ENCODE measurements around the gene SLC17A1. TPM values are rescaled to one million over a fixed set of nuclear protein-coding genes. Genes with fewer than 3 reads are reported as not detected.

The SLC17A1 gene
- total and polyA plus RNA-seq, 2 of the 4 experiments (the other 2 are of a cell fraction), result not detected

GRCh38 chr6:25831532-25832306 lies at the start of gene SLC17A1 (continued):
- TF ChIP-seq USF2 (IDR thresholded peaks at IDR 0.05; ENCODE audit: low read depth, low read length) (no peak), RCOR1 (IDR thresholded peaks at IDR 0.05; ENCODE audit: insufficient replicate concordance, low read length) (no peak)

- Histone ChIP-seq H3K4me3 (ENCODE audit: insufficient read depth, low read depth, low read length) (no peak overlapping the region), H3K56ac (ENCODE audit: extremely low read depth, insufficient read depth, low read length) (no peak overlapping the region), H3K23ac (ENCODE audit: low read depth, low read length) (no peak overlapping the region), H3K9me1 (ENCODE audit: insufficient read depth, low read length) (no peaks in the 10 kb centered on the region), H2AK9ac (replicated peaks; ENCODE audit: low read depth, low read length, poor library complexity) (no peak overlapping the region), H3K9ac (ENCODE audit: low read depth, low read length) (no peak overlapping the region), H4K20me1 (ENCODE audit: insufficient read depth, low read length) (no peaks in the 10 kb centered on the region), H3K36me3 (ENCODE audit: control insufficient read depth, insufficient read depth, low read length) (no peaks in the 10 kb centered on the region), H3K27ac (ENCODE audit: insufficient read depth, low read length) (no peak overlapping the region), H3K27me3 (ENCODE audit: control insufficient read depth, insufficient read depth, low read length) (no peaks in the 10 kb centered on the region), H3K4me2 (ENCODE audit: low read depth, low read length) (no peak overlapping the region), H2AK5ac (ENCODE audit: low read depth, low read length) (no peak overlapping the region), H2BK120ac (ENCODE audit: low read depth, low read length) (no peak overlapping the region), H4K5ac (ENCODE audit: low read depth, low read length) (no peak overlapping the region), H3K14ac (replicated peaks; ENCODE audit: low read depth, low read length) (no peak overlapping the region), H3K9me3 (ENCODE audit: control insufficient read depth, insufficient read depth, low read length) (no peaks in the 10 kb centered on the region), H2BK15ac (ENCODE audit: low read depth, low read length) (no peak overlapping the region), H3K79me1 (ENCODE audit: low read depth in 1 of 2, low read length in 2 of 2) (no peaks in the 10 kb centered on the region), H3K4ac (ENCODE audit: low read depth, low read length) (no peak overlapping the region), H4K91ac (ENCODE audit: insufficient read depth, low read depth, low read length) (no peak overlapping the region), H3K4me1 (ENCODE audit: control insufficient read depth, insufficient read depth, low read length) (no peaks in the 10 kb centered on the region), H3K18ac (ENCODE audit: low read depth, low read length) (no peak overlapping the region), H2BK5ac (ENCODE audit: low read depth, low read length, poor library complexity, severe bottlenecking) (no peak overlapping the region), H2BK20ac (ENCODE audit: low read depth, low read length) (no peak overlapping the region), H2AFZ (replicated peaks; ENCODE audit: low read length, poor library complexity) (no peak overlapping the region), H4K8ac (ENCODE audit: low read depth in 2 of 2, low read length in 2 of 2) (no peak overlapping the region)
- ATAC-seq (ENCODE audit: low read depth) (no peak), DNase-seq (no peak)
- intact Hi-C loops (cut with micrococcal nuclease), result no loop called here
- TF ChIP-seq NFE2L2 (IDR thresholded peaks at IDR 0.05; ENCODE audit: low read depth, low read length) (no peak), CEBPB (IDR thresholded peaks at IDR 0.05; ENCODE audit: low read depth, low read length) (no peak), BHLHE40 (IDR thresholded peaks at IDR 0.05; ENCODE audit: low read depth, low read length) (no peak), POLR2A (IDR thresholded peaks at IDR 0.05; ENCODE audit: low read depth, low read length) (no peak), CHD1 (IDR thresholded peaks at IDR 0.05; ENCODE audit: low read depth, low read length) (no peak), CTCF (conservative IDR thresholded peaks at IDR 0.05; ENCODE audit: low read depth, low read length) (no peak), MXI1 (IDR thresholded peaks at IDR 0.05; ENCODE audit: borderline replicate concordance, low read depth, low read length) (no peak), USF2 (IDR thresholded peaks at IDR 0.05; ENCODE audit: low read depth, low read length) (no peak), ELK1 (IDR thresholded peaks at IDR 0.05; ENCODE audit: borderline replicate concordance, low read depth, low read length) (no peak)
- no CpG with 5 or more reads among the region's 4 CpGs for WGBS, 2 experiments (ENCODE audit: extremely low coverage in 2 of 2, insufficient read length in 1 of 2)
- ChIA-PET POLR2A (ENCODE audit: unreplicated experiment) (no interaction called here), CTCF (no interaction called here)
- dilution Hi-C loops (cut with HindIII; ENCODE audit: low sequenced_read_pairs, unreplicated experiment), result no loop called here
- in situ Hi-C loops (cut with MboI; ENCODE audit: low sequenced_read_pairs), result no loop called here
- BruUV-seq (replicated peaks), result no TSS peak
Measured at GRCh38 chr6:25880601-25881000, 48.7 kb upstream of the SLC17A1 start.
